GM23338 (cell line): ENCODE measurements around the gene ECSCR. TPM values are rescaled to one million over a fixed set of nuclear protein-coding genes. Genes with fewer than 3 reads are reported as not detected.

Source experiments
- ATAC-seq: fragments of 200-7000 bp; cut with Tn5 transposase; 3 replicates; pipeline ENCODE4 v1.9.1; 2020
- DNase-seq: peaks from one replicate; pipeline ENCODE4 v3.0.0-alpha.2; 2015; ENCODE audit warnings: low spot score
- H2AFZ ChIP-seq: fragments of 200-600 bp; sonication (generic); 2 replicates; pipeline ENCODE4 v1.8.0; 2016; ENCODE audit warnings: antibody characterized with exemption, mild to moderate bottlenecking, moderate library complexity
- H3F3A ChIP-seq: fragments of 200-600 bp; sonication (generic); replicated peaks from 2 replicates; pipeline ENCODE4 v1.8.0; 2017; ENCODE audit warnings: antibody characterized with exemption, mixed run types, low read depth
- H3K27ac ChIP-seq: fragments of 200-600 bp; sonication (generic); 2 replicates; pipeline ENCODE4 v1.6.1; 2016; ENCODE audit warnings: low read depth
- H3K27me3 ChIP-seq: fragments of 200-600 bp; sonication (generic); 2 replicates; pipeline ENCODE4 v1.8.0; 2016; ENCODE audit warnings: mild to moderate bottlenecking, mixed run types, moderate library complexity; ENCODE audit not compliant: insufficient read depth
- H3K36me3 ChIP-seq: fragments of 200-600 bp; sonication (generic); 2 replicates; pipeline ENCODE4 v1.8.0; 2016; ENCODE audit warnings: mild to moderate bottlenecking; ENCODE audit not compliant: insufficient read depth
- H3K4me1 ChIP-seq: fragments of 200-600 bp; sonication (generic); 2 replicates; pipeline ENCODE4 v1.8.0; 2016; ENCODE audit warnings: mild to moderate bottlenecking, moderate library complexity; ENCODE audit not compliant: insufficient read depth
- H3K4me2 ChIP-seq: fragments of 200-600 bp; sonication (generic); 2 replicates; pipeline ENCODE4 v1.7.1; 2017; ENCODE audit warnings: mixed run types
- H3K4me3 ChIP-seq: fragments of 200-600 bp; sonication (generic); 2 replicates; pipeline ENCODE4 v1.6.1; 2016; ENCODE audit warnings: mixed run types
- H3K79me2 ChIP-seq: fragments of 200-600 bp; sonication (generic); replicated peaks from 2 replicates; pipeline ENCODE4 v1.8.0; 2017; ENCODE audit warnings: mild to moderate bottlenecking; ENCODE audit not compliant: insufficient read depth
- H3K9me2 ChIP-seq: fragments of 200-600 bp; sonication (generic); 2 replicates; pipeline ENCODE4 v1.8.0; 2017; ENCODE audit not compliant: insufficient read depth
- H4K20me1 ChIP-seq: fragments of 200-600 bp; sonication (generic); replicated peaks from 2 replicates; pipeline ENCODE4 v1.8.0; 2017; ENCODE audit warnings: mild to moderate bottlenecking; ENCODE audit not compliant: insufficient read depth
- H3K27ac Mint-ChIP-seq: 2 replicates; pipeline ENCODE4 v1.8.0; 2020; ENCODE audit warnings: inconsistent platforms, mild to moderate bottlenecking, moderate library complexity, mixed read lengths
- H3K27me3 Mint-ChIP-seq: 3 replicates; pipeline ENCODE4 v1.8.0; 2022; ENCODE audit warnings: low read depth, mild to moderate bottlenecking, moderate library complexity, mixed read lengths, inconsistent platforms; ENCODE audit not compliant: insufficient read depth, poor library complexity
- H3K36me3 Mint-ChIP-seq: 3 replicates; pipeline ENCODE4 v1.8.0; 2021; ENCODE audit warnings: low read depth, mild to moderate bottlenecking, inconsistent platforms, moderate library complexity, mixed read lengths
- H3K4me1 Mint-ChIP-seq: 3 replicates; pipeline ENCODE4 v1.8.0; 2020; ENCODE audit warnings: mild to moderate bottlenecking, inconsistent platforms, mixed read lengths
- H3K4me3 Mint-ChIP-seq: 3 replicates; pipeline ENCODE4 v1.8.0; 2021; ENCODE audit warnings: moderate library complexity, mild to moderate bottlenecking, inconsistent platforms, mixed read lengths
- H3K9me3 Mint-ChIP-seq: 3 replicates; pipeline ENCODE4 v1.8.0; 2020; ENCODE audit warnings: moderate library complexity, mild to moderate bottlenecking, inconsistent platforms, mixed read lengths
- CTCF ChIP-seq, 2 experiments: fragments of 200-600 bp in 1 of 2; sonication (generic) in 1 of 2; conservative IDR thresholded peaks; 2 replicates each; pipeline versions ENCODE4 v1.5.1 to v1.6.1; 2016 to 2017; ENCODE audit warnings: antibody characterized with exemption in 2 of 2, low read depth in 2 of 2, mild to moderate bottlenecking in 2 of 2, moderate library complexity in 1 of 2
- EZH2 ChIP-seq: fragments of 200-600 bp; sonication (generic); IDR thresholded peaks from one replicate; pipeline ENCODE4 v1.8.0; 2017; ENCODE audit warnings: antibody characterized with exemption, mild to moderate bottlenecking, low read depth; ENCODE audit not compliant: unreplicated experiment
- JUNB ChIP-seq: IDR thresholded peaks from one replicate; pipeline ENCODE4 v1.6.1; 2016; ENCODE audit warnings: antibody characterized with exemption; ENCODE audit not compliant: unreplicated experiment
- ZNF331 ChIP-seq: fragments of 250-450 bp; sonication (Bioruptor Pico); IDR thresholded peaks from 2 replicates; pipeline ENCODE4 v1.5.0; 2020; ENCODE audit warnings: low read depth, mild to moderate bottlenecking, moderate library complexity
- polyA plus RNA-seq: library from polyadenylated mRNA; unstranded; fragments of >200 nt; fragmentation: Nextera tagmentation; extraction: Ambion mirVana; gene quantifications from 2 replicates; pipeline ENCODE4 v1.2.1, GENCODE V29; 2016
- total RNA-seq: library from RNA; depleted of rRNA; stranded (reverse); fragments of >200 nt; shearing (Covaris generic); gene quantifications from 2 replicates; pipeline ENCODE4 v1.2.3, GENCODE V29; 2014
- TF ChIP-seq, protein P1 (sequence below): IDR thresholded peaks from one replicate; pipeline ENCODE4 v1.6.1; 2018; ENCODE audit warnings: antibody characterized with exemption; ENCODE audit not compliant: unreplicated experiment
- TF ChIP-seq, protein P2 (sequence below): fragments of 250-450 bp; sonication (Bioruptor Pico); IDR thresholded peaks from 2 replicates; pipeline ENCODE4 v1.5.0; 2020; ENCODE audit warnings: mild to moderate bottlenecking, moderate library complexity

ECSCR gene
- total and polyA plus RNA-seq, 2 experiments from 2014 or later = 2.2 to 2.6 TPM

DNA sequence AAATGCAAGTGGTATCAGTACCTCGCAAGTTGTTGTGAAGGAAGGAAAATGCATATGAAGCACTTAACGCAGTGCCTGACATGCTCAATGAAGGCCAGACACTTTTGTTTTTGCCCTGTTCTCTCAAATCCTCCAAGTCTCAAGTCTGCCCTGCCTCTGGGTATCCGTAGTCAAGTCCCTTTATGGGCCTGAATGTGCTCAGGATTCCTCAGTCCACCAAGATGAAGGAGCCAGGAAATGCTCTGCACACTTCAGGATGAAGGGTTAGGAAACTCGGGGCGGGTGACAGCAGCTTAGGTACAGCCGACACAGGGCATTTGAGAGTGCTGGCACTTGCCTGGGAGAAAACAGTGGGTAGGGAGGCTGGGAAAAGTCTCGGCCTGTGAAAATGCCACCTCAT lies 1.4 kb downstream of the ECSCR start:
- no peak overlapping the region for H3K4me3 Mint-ChIP-seq
- no peaks in the 10 kb centered on the region for H3K9me3 Mint-ChIP-seq

DNA sequence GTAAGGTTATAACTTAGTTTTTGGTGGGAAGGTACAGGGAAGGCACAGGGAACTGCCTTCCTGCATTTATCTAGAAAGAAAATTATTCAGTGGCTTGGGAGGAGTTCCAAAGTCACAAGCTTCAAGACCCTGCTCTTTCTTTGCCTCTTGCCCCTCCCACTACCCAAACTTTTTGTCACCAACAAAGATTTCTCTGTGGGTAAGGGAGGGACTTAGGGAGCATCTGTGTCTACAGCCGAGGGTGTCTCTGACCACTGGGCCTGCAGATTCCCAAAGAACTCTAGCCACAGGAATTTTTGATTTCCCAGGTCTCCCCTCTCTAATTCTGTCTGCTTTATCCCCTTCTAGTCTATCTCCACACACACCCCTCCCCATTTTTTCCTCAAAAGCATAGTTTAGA lies 2.1 kb downstream of the ECSCR start:
- DNase-seq = no peak
- no peak overlapping the region for H3K4me3 Mint-ChIP-seq
- peaks cover 23% of the 10 kb centered on the region for H3K27me3 Mint-ChIP-seq
- H3K27me3 ChIP-seq = no peaks in the 10 kb centered on the region
- H4K20me1 ChIP-seq = no peaks in the 10 kb centered on the region
- no peaks in the 10 kb centered on the region for H3K79me2 ChIP-seq
- no peak overlapping the region for H3K27ac ChIP-seq
- H3K9me3 Mint-ChIP-seq = no peaks in the 10 kb centered on the region
- H3K36me3 Mint-ChIP-seq = no peaks in the 10 kb centered on the region
- no peak overlapping the region for H3K4me2 ChIP-seq
- H3K4me1 Mint-ChIP-seq = peaks cover 33% of the 10 kb centered on the region
- peaks cover 22% of the 10 kb centered on the region for H3K4me1 ChIP-seq
- H3F3A ChIP-seq = 0 out of 2 replicates have a peak, but pooled peaks cover 11% of the 10 kb centered on the region
- H3K27ac Mint-ChIP-seq = no peak overlapping the region
- no peak overlapping the region for H3K4me3 ChIP-seq
- ATAC-seq = no peak
- H3K36me3 ChIP-seq = no peaks in the 10 kb centered on the region; the same call in 1 of the 2 replicates
- TF ChIP-seq ZNF331 (CRISPR knock-in tag) (no peak), JUNB (no peak), CTCF (conservative IDR thresholded peaks at IDR 0.05; ENCODE audit: low read depth in 2 of 2) (no peak)
- TF ChIP-seq, protein P1, sequence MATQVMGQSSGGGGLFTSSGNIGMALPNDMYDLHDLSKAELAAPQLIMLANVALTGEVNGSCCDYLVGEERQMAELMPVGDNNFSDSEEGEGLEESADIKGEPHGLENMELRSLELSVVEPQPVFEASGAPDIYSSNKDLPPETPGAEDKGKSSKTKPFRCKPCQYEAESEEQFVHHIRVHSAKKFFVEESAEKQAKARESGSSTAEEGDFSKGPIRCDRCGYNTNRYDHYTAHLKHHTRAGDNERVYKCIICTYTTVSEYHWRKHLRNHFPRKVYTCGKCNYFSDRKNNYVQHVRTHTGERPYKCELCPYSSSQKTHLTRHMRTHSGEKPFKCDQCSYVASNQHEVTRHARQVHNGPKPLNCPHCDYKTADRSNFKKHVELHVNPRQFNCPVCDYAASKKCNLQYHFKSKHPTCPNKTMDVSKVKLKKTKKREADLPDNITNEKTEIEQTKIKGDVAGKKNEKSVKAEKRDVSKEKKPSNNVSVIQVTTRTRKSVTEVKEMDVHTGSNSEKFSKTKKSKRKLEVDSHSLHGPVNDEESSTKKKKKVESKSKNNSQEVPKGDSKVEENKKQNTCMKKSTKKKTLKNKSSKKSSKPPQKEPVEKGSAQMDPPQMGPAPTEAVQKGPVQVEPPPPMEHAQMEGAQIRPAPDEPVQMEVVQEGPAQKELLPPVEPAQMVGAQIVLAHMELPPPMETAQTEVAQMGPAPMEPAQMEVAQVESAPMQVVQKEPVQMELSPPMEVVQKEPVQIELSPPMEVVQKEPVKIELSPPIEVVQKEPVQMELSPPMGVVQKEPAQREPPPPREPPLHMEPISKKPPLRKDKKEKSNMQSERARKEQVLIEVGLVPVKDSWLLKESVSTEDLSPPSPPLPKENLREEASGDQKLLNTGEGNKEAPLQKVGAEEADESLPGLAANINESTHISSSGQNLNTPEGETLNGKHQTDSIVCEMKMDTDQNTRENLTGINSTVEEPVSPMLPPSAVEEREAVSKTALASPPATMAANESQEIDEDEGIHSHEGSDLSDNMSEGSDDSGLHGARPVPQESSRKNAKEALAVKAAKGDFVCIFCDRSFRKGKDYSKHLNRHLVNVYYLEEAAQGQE = no peak
- TF ChIP-seq, protein P2, sequence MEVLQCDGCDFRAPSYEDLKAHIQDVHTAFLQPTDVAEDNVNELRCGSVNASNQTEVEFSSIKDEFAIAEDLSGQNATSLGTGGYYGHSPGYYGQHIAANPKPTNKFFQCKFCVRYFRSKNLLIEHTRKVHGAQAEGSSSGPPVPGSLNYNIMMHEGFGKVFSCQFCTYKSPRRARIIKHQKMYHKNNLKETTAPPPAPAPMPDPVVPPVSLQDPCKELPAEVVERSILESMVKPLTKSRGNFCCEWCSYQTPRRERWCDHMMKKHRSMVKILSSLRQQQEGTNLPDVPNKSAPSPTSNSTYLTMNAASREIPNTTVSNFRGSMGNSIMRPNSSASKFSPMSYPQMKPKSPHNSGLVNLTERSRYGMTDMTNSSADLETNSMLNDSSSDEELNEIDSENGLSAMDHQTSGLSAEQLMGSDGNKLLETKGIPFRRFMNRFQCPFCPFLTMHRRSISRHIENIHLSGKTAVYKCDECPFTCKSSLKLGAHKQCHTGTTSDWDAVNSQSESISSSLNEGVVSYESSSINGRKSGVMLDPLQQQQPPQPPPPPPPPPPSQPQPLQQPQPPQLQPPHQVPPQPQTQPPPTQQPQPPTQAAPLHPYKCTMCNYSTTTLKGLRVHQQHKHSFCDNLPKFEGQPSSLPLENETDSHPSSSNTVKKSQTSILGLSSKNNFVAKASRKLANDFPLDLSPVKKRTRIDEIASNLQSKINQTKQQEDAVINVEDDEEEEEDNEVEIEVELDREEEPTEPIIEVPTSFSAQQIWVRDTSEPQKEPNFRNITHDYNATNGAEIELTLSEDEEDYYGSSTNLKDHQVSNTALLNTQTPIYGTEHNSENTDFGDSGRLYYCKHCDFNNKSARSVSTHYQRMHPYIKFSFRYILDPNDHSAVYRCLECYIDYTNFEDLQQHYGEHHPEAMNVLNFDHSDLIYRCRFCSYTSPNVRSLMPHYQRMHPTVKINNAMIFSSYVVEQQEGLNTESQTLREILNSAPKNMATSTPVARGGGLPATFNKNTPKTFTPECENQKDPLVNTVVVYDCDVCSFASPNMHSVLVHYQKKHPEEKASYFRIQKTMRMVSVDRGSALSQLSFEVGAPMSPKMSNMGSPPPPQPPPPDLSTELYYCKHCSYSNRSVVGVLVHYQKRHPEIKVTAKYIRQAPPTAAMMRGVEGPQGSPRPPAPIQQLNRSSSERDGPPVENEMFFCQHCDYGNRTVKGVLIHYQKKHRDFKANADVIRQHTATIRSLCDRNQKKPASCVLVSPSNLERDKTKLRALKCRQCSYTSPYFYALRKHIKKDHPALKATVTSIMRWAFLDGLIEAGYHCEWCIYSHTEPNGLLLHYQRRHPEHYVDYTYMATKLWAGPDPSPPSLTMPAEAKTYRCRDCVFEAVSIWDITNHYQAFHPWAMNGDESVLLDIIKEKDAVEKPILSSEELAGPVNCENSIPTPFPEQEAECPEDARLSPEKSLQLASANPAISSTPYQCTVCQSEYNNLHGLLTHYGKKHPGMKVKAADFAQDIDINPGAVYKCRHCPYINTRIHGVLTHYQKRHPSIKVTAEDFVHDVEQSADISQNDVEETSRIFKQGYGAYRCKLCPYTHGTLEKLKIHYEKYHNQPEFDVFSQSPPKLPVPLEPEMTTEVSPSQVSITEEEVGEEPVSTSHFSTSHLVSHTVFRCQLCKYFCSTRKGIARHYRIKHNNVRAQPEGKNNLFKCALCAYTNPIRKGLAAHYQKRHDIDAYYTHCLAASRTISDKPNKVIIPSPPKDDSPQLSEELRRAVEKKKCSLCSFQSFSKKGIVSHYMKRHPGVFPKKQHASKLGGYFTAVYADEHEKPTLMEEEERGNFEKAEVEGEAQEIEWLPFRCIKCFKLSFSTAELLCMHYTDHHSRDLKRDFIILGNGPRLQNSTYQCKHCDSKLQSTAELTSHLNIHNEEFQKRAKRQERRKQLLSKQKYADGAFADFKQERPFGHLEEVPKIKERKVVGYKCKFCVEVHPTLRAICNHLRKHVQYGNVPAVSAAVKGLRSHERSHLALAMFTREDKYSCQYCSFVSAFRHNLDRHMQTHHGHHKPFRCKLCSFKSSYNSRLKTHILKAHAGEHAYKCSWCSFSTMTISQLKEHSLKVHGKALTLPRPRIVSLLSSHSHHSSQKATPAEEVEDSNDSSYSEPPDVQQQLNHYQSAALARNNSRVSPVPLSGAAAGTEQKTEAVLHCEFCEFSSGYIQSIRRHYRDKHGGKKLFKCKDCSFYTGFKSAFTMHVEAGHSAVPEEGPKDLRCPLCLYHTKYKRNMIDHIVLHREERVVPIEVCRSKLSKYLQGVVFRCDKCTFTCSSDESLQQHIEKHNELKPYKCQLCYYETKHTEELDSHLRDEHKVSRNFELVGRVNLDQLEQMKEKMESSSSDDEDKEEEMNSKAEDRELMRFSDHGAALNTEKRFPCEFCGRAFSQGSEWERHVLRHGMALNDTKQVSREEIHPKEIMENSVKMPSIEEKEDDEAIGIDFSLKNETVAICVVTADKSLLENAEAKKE (CRISPR knock-in tag) = no peak
- H3K9me2 ChIP-seq = no peaks in the 10 kb centered on the region
- no peak overlapping the region for H2AFZ ChIP-seq

More for the DNA sequence above, 1.4 kb downstream of the ECSCR start:
- Histone ChIP-seq H3K4me3 (no peak overlapping the region), H3K27ac (0 out of 2 replicates have a peak overlapping the region, but pooled peaks have one; percentile 55), H3K36me3 (no peaks in the 10 kb centered on the region; the same call in 1 of the 2 replicates), H3F3A (0 out of 2 replicates have a peak, but pooled peaks cover 11% of the 10 kb centered on the region), H3K4me2 (no peak overlapping the region), H3K4me1 (peaks cover 22% of the 10 kb centered on the region), H3K27me3 (no peaks in the 10 kb centered on the region), H4K20me1 (no peaks in the 10 kb centered on the region), H3K79me2 (no peaks in the 10 kb centered on the region), H3K9me2 (no peaks in the 10 kb centered on the region), H2AFZ (peak overlapping the region; percentile 84; the same call in 1 of the 2 replicates)
- H3K27ac Mint-ChIP-seq = no peak overlapping the region
- no peaks in the 10 kb centered on the region for H3K36me3 Mint-ChIP-seq
- ATAC-seq = no peak
- H3K4me1 Mint-ChIP-seq = peaks cover 33% of the 10 kb centered on the region
- no peak for TF ChIP-seq EZH2
- no peak for DNase-seq
- H3K27me3 Mint-ChIP-seq = peaks cover 21% of the 10 kb centered on the region
